SW480 (cell line): ENCODE data around the gene KCTD10.
"Not testable (repeated sequence)": the region's sequence is repeated elsewhere in the genome, so short reads cannot be mapped to it uniquely, and the experiment has no call there.

Source experiments
- DNase-seq: peaks from one replicate; pipeline ENCODE4 v3.0.0-alpha.2; 2016; ENCODE audit warnings: low spot score

Gene KCTD10

GRCh38 chr12:109406147-109406546, 71.0 kb downstream of the KCTD10 start:
- DNase-seq: not testable (repeated sequence)

- DNase-seq: not testable (repeated sequence)
Observed at GRCh38 chr12:109404841-109405240, 72.3 kb downstream of the KCTD10 start.
